HG03442 (cell line): ENCODE measurements around the gene LGI4.

Source experiments
- ATAC-seq: cut with Tn5 transposase; IDR thresholded peaks from one replicate; pipeline ENCODE4 v1.9.1; 2021; ENCODE audit warnings: mild to moderate bottlenecking, moderate library complexity; ENCODE audit not compliant: unreplicated experiment

The LGI4 gene

DNA sequence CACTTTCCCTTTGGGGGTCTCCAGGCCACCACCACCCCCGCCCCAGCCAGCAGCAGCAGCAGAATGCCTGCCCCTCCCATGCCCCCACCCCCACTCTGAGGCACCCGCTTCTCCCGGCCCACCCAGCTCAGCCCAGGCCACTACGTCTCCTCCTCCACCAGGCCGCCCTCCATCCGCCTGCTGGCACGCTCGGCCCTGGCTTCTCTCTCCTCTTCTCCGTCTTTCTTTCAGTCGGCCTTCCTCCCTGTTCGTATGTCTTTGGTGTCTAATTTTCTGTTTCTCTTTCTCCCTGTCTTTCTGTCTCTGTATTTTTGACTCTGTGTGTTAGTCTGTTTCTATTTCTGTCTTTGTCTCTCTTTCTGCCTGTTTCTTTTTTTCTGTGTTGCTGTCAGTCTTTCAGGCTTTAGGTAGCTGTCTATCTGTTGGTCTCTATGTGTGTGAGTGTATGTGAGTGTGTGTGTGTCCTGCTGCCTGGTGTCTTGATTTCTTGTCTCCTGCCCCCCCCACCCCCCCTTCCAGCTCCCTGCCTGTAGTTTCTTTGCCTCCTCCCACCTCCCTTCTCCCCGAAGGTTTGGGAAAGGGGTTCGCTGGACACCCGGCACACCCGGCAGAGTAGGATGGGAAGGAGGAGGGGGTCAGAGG, at the start of gene LGI4:
Gene LGI4 (minus strand): TSS at position 459 of the 642 bp plus-strand sequence. CDS start 379 bp downstream, at position 80.
- ATAC-seq: no peak

DNA sequence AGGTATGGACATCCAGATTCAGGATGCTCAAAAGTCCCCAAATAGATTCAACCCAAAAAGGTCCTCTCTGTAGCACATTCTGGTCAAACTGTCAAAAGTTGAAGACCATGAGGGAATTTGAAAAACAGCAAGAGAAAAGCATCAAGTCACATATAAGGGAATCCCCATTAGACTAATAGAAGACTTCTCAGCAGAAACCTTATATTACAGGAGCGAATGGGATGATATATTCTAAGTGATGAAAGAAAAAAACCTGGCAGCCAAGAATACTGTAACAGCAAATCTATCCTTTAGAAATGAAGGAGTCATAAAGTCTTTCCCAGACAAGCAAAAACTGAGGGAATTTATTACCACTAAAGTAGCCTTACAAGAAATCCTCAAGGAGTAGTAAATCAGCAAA, 49.4 kb upstream of the LGI4 start:
- ATAC-seq: no peak

DNA sequence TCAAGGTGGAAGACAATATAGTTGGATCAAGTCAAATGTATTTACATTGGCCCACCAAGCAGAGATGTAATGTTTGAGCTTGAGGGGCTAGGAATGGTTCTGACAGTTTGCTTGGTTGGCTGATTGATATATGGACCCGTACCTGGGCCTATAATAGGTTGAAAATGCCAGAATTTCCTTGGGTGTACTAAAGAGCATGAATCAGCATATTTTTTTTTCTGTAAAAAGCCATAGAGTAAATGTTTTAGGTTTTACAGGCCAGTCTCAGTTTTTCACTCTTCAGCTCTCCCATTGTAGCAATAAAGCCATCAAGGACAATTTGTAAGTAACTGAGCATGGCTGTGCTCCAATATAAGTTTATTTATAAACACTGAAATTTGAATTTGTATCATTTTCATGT, 46.5 kb upstream of the LGI4 start:
- no peak for ATAC-seq

DNA sequence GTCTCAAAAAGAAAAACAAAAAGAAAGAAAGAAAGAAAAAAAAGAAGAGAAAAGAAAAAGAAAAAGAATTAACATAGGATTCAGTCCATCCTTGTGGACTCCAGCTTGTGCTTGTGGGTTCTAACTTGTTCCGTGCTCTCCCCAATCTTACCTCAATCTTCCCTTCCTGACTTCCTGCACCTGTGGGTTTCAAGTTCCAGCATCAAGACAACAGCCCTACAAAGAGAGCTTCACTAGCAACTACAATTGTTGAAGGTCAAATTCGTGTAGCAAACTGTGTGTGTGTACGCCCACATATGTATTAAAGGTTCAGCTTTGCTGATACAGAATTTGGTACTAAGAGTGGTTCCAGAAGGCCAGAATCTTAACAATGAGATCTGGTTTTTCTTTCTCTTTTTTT, 45.0 kb upstream of the LGI4 start:
- ATAC-seq: no peak

DNA sequence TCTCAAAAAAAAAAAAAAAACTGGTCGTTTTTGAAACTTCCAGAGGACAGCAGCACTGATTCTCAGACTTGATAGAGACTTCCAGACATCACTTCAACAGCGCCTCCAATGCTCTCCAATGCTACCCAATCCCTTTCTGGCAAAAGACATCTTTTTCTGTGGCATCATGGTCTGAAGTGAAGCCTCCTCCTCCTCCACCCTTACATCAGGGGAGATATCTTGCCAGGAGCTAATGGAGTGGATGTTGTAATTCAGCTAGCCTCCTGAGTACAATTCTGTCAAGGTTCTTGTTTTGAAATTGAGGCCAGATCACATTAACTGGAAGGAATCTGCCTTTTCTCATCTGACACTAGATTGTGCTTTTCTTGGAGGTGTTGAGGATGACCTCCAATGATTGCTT, 43.8 kb upstream of the LGI4 start:
- no peak for ATAC-seq

DNA sequence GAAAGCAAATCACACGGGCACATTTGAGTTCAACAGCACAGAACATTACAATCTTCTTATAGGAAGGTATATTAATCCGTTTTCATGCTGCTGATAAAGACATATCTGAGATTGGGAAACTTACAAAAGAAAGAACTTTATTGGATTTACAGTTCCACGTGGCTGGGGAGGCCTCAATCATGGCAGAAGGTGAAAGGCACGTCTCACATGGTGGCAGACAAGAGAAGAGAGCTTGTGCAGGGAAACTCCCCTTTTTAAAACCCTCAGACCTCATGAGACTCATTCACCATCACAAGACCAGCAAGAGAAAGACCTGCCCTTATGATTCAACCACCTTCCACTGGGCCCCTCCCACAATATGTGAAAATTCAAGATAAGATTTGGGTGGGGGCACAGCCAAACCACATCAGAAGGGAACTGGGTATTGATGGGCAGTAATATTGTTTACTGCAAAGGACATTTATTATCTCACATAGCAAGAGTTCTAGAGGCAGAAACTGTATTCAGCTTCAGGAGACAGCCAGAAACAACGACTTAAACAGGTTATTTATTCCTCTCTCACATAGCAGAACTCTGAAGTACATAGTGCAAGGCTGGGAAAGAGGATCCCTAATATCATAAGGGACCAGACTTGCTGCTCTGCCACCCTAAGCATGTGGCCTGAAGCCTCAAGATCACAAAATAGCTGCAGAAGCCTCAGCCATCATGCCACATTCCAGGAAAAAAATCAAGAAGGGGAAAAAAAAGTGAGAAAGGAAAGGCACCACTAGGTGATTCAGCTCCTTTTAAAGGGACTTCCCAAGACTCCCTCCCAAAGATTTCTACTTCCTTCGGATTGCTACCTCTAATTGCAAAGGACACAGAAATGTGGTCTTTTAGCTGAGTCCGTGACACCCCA, 42.8 kb upstream of the LGI4 start:
- ATAC-seq: no peak

DNA sequence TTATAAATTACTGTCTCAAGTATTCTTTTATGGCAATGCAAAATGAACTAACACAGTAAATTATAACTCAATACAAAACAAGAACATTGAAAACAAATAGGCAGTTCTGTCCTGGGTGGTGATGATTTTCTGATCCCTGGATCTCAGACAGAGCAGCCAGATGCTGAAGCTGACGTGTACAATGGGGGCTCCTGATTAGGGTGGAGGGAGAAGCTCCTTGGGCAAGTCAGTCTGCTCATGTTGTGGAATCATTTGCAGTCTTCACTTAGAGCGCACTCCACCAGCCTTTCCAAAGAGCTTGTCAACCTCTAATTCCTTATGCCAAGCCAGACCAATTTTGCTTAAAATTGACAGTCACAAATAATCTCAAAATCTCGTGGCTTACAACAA, 41.3 kb upstream of the LGI4 start:
- no peak for ATAC-seq

DNA sequence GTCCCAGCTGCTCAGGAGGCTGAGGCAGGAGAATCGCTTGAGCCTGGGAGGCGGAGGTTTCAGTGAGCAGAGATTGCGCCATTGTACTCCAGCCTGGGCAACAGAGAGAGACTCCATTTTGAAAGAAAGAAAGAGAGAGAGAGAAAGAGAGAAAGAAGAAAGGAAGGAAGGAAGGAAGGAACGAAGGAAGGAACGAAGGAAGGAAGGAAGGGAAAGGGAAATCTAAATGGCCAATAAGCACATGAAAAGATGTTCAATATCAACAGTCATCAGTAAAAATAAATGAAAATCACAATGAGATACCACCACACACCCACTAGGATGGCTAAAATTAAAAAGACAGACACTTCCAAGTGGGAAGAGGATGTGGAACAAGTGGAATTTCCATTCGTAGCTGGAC, 39.4 kb upstream of the LGI4 start:
- no peak for ATAC-seq

DNA sequence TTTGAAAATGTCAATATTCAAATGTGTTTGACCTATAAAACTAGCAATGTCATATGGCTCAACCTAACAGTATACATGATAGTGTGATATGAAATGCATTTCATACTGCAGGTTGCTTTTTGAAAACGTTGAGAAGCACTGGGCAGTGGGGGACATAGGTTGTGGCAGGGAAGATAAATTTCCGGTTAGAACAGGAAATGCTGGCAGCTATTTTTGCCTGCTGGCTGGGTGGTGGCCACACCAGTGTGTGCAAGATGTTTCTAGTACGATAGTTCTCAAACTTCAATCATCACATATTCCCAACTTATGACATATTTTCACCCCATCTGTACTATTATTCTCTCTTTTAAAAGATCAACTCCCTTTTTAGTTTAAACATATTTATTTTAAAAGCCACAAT, 36.9 kb upstream of the LGI4 start:
- no peak for ATAC-seq

DNA sequence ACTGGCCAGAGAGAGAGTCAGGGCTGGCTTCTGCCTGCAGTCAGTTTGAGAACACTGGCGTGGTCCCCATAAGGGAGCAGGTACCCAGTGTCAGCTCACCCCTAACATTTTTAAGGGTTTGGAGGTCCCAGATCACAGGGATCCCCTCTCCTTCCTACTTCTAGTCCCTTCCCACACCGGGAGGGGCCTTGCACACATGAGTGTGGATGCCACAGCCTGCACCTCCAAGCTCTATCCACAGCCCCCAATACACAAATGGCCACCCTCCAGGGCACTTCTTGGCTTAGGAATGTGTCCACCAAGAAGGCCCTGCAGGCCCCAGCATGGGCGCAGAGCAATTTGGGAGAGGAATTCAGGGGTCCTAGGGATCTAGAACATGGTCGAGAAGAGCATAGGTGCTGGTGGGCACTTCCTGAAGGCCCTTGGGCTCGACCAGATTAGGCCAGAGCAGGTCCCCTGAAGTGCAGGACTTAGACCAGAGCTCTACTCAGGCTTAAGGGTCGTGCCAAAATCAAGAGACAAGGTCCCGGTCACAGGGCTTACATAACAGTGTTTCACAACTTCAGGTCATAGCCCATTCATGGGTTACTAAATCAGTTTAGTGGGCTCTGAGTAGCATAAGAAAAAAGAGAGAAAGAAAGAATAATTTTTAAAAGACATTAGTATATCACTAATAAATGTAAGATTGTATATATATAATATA, 35.7 kb upstream of the LGI4 start:
- ATAC-seq: no peak

DNA sequence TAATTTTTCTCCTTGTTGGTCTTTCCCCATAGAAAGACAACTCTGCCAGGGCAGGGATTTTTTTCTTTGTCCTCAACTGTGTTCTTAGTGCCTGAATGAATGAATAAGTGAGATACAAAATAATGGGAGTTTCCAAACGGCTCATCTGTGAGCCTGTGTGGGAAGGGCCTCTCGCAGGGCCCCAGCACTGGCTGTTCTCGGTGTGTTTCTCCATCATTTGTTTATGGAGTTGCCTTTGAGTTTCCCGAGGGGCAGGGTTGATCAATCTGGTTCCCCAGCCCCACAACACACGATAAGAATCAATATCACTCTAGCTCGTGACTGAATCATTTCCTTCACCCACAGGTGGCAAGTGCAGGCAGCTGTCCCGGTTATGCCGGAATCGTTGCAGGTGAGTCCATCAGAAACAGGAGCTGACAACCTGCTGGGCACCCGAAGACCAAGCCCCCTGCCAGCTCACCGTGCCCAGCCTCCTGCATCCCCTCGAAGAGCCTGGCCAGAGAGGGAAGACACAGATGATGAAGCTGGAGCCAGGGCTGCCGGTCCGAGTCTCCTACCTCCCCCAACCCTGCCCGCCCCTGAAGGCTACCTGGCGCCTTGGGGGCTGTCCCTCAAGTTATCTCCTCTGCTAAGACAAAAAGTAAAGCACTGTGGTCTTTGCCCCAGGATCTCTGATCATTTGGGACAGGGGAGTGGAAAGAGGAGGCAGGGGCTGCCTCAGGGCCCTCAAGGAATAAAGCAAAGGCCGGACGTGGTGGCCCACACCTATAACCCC, 34.5 kb upstream of the LGI4 start:
- ATAC-seq: no peak

DNA sequence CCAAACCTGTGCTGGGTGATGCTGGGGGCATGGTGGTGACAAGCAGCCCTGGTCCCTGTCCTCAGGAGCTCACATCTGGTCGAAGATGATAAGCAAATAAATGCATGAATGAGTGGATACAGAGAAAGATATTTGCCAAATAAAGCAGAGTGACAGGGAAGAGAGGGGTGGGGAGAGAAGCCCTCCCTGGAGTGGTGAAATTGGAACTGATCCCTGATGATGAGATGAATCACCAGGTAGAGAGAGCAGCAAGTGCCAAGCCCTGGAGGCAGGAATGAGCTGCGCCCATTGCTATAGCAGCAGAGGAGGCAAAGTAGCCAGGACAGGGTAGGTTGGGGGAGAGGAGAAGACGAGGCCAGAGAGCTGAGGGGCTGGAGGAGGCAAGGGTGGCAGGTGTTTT, 33.3 kb upstream of the LGI4 start:
- no peak for ATAC-seq

DNA sequence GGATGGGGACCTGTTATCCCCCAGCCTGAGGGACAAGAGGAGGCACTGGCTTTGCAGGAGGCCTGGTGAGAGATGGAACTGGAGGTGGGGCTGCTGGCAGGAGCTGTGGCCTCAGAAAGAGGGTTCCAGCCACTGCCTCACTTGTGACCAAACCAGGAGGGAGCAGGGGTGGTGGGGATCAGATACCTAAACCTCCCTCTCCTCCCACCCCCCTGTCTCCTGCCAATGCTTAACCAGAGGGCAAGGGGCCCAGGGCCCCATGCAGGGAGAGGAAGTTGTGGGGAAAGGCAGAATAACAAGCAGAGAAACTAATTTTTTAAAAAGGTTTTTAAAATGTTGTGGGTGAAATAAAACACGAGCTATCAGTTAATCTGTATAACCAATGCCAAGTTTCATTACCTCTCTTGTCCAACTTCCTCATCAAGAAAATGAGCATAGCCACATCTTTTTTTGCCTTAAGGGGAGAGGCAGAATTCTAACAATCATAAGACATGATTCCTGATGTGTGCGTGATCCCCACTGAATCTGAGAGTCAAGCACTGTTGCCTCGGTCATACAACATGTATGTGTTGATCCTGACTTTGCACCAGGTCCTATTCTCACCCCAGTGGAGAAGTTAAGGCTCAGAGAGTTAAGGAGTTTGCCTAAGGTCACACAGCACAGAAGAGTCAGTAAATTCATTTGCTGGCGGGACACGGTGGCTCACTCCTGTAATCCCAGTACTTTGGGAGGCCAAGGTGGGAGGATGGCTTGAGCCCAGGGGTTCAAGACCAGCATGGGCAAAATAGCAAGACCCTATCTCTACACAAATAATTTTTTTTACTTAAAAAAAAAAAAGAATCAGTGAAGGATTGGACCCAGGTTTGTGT, 32.6 kb upstream of the LGI4 start:
- no peak for ATAC-seq

DNA sequence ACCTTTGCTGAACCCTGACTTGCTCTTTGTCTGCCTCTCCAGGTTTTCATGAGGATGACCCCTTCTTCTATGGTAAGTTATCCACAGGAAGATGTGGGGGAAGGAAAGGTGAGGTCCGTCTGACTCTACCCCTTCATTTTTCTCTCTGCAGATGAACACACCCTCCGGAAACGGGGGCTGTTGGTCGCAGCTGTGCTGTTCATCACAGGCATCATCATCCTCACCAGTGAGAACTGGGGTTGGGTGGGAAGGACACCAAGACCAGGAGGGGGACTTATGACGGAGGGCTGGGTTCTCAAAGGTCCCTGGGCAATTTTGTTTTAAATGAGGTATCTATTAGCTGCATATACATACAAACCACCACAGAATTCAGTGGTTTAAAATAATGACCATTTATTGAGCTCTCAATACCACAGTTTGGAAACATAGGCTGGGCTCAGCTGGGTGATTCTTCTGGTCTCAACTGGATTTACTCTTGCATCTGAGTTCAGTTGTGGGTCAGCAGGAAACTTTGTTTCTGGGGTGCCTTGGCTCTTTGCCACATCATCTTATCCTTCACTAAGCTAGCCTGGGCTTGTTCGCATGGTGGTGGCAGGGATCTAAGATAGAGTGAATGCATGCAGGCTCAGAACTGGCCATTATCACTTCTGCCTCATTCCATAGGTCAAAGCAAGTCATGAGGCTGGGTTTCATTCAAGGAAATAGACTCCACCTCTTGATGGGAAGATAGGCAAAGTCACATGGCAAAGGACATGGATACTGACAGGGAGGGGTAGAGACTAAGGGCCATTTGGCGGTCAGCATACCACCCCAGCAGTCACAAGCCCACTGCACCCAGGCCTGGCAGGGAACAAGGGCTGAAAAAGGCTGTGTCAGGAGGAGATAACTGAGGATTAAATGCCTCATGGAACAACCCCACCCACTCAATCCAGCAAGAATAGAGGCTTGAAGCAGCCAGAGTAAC, 31.5 kb upstream of the LGI4 start:
- ATAC-seq: no peak

DNA sequence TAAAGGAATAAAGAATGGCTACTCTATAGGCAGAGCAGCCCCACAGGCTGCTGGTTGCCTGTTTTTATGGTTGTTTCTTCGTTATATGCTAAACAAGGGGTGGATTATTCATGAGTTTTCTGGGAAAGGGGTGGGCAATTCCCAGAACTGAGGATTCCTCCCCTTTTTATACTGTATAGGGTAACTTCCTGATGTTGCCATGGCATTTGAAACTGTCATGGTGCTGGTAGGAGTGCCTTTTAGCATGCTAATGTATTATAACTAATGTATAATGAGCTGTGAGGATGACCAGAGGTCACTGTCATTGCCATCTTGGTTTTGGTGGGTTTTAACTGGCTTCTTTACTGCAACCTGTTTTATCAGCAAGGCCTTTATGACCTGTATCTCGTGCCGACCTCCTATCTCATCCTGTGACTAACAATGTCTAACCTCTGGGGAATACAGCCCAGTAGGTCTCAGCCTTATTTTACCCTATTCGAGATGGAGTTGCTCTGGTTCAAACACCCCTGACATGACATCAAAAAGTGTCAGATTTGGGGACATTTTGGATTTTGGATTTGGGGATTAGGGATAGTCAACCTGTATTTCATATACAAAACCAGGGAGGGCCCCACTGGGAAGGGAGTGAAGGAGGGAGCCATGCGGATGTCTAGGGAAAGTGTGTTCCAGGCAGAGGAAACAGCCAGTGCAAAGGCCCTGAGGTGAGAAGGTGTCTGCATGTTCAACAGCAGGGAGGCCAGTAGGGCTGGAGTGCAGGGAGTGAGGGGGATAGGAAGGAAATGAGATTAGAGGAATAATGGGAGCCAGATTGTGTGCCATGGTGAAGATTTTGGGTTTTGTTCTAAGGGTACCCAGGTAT, 30.6 kb upstream of the LGI4 start:
- ATAC-seq: no peak

DNA sequence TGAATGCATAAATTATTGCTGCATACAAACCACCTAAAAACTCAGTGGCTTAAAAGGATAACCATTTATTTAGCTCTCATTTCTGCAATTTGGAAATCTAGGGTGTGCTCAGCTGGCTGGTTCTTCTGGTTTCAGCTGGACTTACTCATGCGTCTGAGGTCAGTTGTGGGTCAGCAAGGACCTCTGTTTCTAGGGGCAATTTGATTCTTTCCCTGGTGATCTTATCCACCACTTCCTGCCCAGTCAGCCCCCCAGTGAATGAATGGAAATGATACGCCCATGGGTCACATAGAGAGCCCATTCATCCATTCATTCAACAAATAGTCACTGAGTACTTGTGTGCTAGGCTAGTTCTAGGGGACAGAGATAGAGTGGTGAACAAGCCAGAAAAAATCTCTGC, 29.6 kb upstream of the LGI4 start:
- ATAC-seq: no peak

DNA sequence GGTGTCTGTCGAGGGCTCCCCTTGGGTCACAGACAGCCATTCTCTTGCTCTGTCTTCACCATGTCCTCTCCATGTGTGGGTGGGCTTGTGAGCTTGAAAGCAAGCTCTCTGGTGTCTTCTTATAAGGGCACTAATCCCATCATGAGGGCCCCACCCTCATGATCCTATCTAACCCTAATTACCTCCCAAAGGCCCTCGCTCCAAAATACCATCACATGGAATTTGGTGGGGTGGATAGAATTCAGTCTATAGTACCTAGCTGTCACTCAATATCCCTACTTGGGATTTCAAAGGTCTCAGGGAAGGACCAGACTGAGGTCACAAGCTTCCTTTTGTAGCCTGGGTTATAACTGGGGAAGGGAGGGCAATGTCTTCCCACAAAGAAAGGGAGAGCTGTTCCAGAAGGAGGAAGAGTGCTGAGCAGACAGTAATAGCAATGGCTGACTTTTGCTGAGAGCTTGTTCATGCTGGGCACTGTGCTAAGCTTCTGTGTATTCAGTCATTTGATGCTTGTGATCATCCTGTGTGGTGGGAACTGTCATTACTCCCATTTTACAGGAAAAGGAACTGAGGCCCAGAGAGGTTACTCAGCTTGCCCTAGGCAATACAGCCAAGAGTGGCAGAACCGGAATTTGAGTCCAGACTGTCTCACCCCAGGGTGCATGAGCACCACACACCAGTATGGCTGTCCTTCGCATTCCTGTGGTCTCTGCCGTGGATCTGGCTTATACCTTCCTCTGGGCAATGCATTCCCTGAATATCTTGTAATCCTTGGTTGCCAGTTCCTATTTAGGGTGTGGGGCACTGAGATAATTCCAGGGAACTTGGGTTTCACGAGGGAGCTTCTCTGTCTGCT, 27.8 kb upstream of the LGI4 start:
- no peak for ATAC-seq
